Activated B cell treated with CpG ODN at 0.5 μM for 24 hours (primary cell): Measurements from ENCODE around the gene RHBDF1. TPM values are rescaled to one million over a fixed set of nuclear protein-coding genes. Genes with fewer than 3 reads are reported as not detected.

Experiments used
- ATAC-seq: fragments of 200-7000 bp; cut with Tn5 transposase; one replicate; pipeline ENCODE4 v1.10.0; 2021; ENCODE audit warnings: low read depth, mild to moderate bottlenecking, moderate library complexity
- CTCF ChIA-PET: fragments of 350-600 bp; sonication (Branson Sonifier 250); formaldehyde crosslinking; loops from one replicate; lab custom pipeline; 2021; ENCODE audit warnings: antibody characterized with exemption; lab: Charles Lee
- POLR2A ChIA-PET: fragments of 350-600 bp; sonication (Branson Sonifier 250); formaldehyde crosslinking; loops from one replicate; lab custom pipeline; 2021; ENCODE audit warnings: antibody characterized with exemption; lab: Charles Lee
- DNase-seq: peaks from one replicate; pipeline ENCODE4 v3.0.0; 2022
- H3K27ac Mint-ChIP-seq: one replicate; pipeline ENCODE4 v1.8.0; 2020; ENCODE audit warnings: mixed read lengths
- H3K27me3 Mint-ChIP-seq: one replicate; pipeline ENCODE4 v1.8.0; 2021; ENCODE audit warnings: mixed read lengths
- H3K36me3 Mint-ChIP-seq: one replicate; pipeline ENCODE4 v1.8.0; 2021; ENCODE audit warnings: low read depth, mixed read lengths
- H3K4me1 Mint-ChIP-seq: one replicate; pipeline ENCODE4 v1.8.0; 2021; ENCODE audit warnings: mixed read lengths
- H3K4me3 Mint-ChIP-seq: one replicate; pipeline ENCODE4 v1.8.0; 2020; ENCODE audit warnings: mild to moderate bottlenecking, mixed read lengths
- H3K9me3 Mint-ChIP-seq: one replicate; pipeline ENCODE4 v1.8.0; 2020; ENCODE audit warnings: mixed read lengths
- CTCF ChIP-seq: fragments of 200-600 bp; IDR thresholded peaks from one replicate; pipeline ENCODE4 v1.8.0; 2022; ENCODE audit warnings: antibody characterized with exemption, mild to moderate bottlenecking
- intact Hi-C: fragments of 100-400 bp; cut with micrococcal nuclease; formaldehyde crosslinking; loops from one replicate; pipeline ENCODE4 v1.15.1; 2024
- total RNA-seq: library from RNA; stranded (reverse); gene quantifications from 2 replicates; pipeline ENCODE4 v1.2.3, GENCODE V29; 2022

RHBDF1 gene
- total RNA-seq, 1 donor from 2014 or later, result 0.67 TPM

DNA sequence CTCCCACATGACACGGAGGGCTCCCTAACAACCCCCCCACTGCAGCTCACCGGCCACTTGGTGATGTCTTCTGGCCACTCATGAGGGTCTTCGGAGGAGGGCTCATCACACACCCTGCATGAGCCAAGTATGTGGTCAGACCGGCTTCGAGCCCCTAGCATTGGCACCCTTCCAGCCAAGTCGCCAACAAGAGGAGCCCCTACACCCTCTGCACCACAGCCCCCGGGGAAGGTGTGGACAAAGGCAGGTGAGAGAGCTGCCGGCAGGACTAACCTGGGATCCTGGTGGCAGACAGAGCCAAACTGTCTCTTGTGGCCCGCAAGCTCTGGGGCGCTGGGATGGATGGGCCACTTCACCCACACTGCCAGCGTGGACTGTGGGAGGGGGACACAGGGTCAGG is 12.3 kb downstream of the RHBDF1 start:
- POLR2A ChIA-PET, result no interaction called here
- CTCF ChIA-PET, result interaction anchor here (8.1 kb wide), 1 partner anchor 35 kb away, joined by 218 read pairs; no protein-coding TSS in a partner anchor
- Mint-ChIP-seq H3K27ac (no peak overlapping the region), H3K4me1 (no peaks in the 10 kb centered on the region), H3K4me3 (no peak overlapping the region), H3K9me3 (no peaks in the 10 kb centered on the region), H3K27me3 (no peaks in the 10 kb centered on the region), H3K36me3 (peaks cover 26% of the 10 kb centered on the region)
- no peak for TF ChIP-seq CTCF
- intact Hi-C loops, result no loop called here
- ATAC-seq, result no peak
- no peak for DNase-seq

GRCh38 chr16:59440-60059 is 12.9 kb downstream of the RHBDF1 start:
- POLR2A ChIA-PET, result no interaction called here
- H3K27ac Mint-ChIP-seq, result no peak overlapping the region
- intact Hi-C loops, result no loop called here
- H3K4me3 Mint-ChIP-seq, result no peak overlapping the region
- no peaks in the 10 kb centered on the region for H3K4me1 Mint-ChIP-seq
- CTCF ChIA-PET, result interaction anchor here (2.1 kb wide), 1 partner anchor 37 kb away, joined by 7 read pairs; no protein-coding TSS in a partner anchor
- no peak for DNase-seq
- no peaks in the 10 kb centered on the region for H3K9me3 Mint-ChIP-seq
- ATAC-seq, result no peak
- H3K36me3 Mint-ChIP-seq, result peaks cover 26% of the 10 kb centered on the region
- H3K27me3 Mint-ChIP-seq, result no peaks in the 10 kb centered on the region
- no peak for TF ChIP-seq CTCF

DNA sequence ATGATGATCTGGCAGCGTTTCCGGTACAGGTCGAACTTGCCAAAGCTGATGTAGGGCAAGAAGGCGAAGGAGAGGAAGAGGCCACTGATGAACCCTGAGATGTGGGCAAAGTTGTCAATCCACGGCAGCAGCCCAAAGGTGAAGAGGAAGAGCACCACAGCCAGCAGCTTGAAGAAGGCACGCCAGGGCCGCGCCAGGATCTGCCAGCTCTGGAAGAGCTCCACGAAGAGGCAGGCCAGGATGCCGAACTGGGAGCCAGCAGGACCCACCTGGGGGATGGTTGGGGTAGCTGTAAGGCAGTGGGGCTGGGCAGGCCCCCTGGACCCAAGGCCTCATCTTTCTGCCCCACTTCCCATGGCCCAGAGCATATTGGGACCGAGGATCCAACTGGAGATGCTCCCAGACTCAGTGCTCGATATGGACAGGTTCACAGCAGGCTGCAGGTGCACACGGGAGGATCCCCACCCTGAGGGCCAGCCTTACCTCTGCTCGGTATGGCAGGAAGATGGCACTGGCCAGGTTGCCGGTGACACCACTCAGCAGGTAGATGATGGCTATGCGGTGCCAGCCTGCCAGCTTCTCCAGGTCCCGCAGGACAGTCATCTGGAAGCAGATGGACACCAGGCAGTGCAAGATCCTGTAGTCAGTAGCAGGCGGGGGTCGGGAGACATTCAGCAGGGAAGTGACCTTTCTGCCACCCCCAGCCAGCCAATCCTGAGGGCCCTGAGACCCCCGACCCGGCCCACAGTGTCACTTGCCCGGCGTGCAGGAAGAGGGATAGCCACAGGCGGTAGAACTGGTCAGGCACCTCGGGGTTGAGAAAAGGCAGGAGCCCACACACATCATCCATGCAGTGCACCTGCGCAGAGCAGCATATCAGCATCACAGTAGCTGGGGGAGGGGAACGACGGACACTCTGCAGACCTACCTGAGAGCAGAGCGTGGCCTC is 13.7 kb downstream of the RHBDF1 start:
- DNase-seq, result no peak

GRCh38 chr16:57711-58110 is 14.7 kb downstream of the RHBDF1 start:
- DNase-seq, result no peak
- Mint-ChIP-seq H3K27ac (no peak overlapping the region), H3K36me3 (peaks cover 34% of the 10 kb centered on the region), H3K4me3 (no peak overlapping the region), H3K9me3 (no peaks in the 10 kb centered on the region), H3K4me1 (peaks cover 11% of the 10 kb centered on the region), H3K27me3 (no peaks in the 10 kb centered on the region)
- intact Hi-C loops, result no loop called here
- ATAC-seq, result no peak
- POLR2A ChIA-PET, result interaction anchor here (0.6 kb wide), 1 partner anchor 24 kb away, joined by 7 read pairs; no protein-coding TSS in a partner anchor
- TF ChIP-seq CTCF, result no peak
- CTCF ChIA-PET, result interaction anchor here (1.1 to 2.1 kb wide), 2 partner anchors 7 to 39 kb away, joined by 3 to 7 read pairs; no protein-coding TSS in a partner anchor

More for the DNA sequence above, 13.7 kb downstream of the RHBDF1 start:
- no peak for TF ChIP-seq CTCF
- H3K36me3 Mint-ChIP-seq, result peaks cover 26% of the 10 kb centered on the region
- CTCF ChIA-PET, result interaction anchor here (0.8 to 2.1 kb wide), 2 partner anchors 38 to 48 kb away, joined by 4 to 7 read pairs; no protein-coding TSS in a partner anchor
- intact Hi-C loops, result no loop called here
- POLR2A ChIA-PET, result no interaction called here
- H3K4me3 Mint-ChIP-seq, result no peak overlapping the region
- H3K9me3 Mint-ChIP-seq, result no peaks in the 10 kb centered on the region
- peaks cover 5% of the 10 kb centered on the region for H3K4me1 Mint-ChIP-seq
- no peak for ATAC-seq
- H3K27ac Mint-ChIP-seq, result no peak overlapping the region
- H3K27me3 Mint-ChIP-seq, result no peaks in the 10 kb centered on the region
